Aorta (tissue), 5 donors: Measurements from ENCODE around the gene PATE4. TPM values are rescaled to one million over a fixed set of nuclear protein-coding genes. Genes with fewer than 3 reads are reported as not detected.

Experiments
- ATAC-seq: fragments of 200-7000 bp; cut with Tn5 transposase; one replicate; pipeline ENCODE4 v1.9.1; 2022; ENCODE audit warnings: moderate library complexity; ENCODE audit not compliant: low FRiP score
- DNase-seq, 2 donors: peaks; one replicate each; pipeline ENCODE4 v3.0.0-alpha.2; 2020
- H3K27ac ChIP-seq, 2 donors: one replicate each; pipeline ENCODE4 v1.5.1; 2013; ENCODE audit warnings: low read length in 2 of 2, mild to moderate bottlenecking in 2 of 2, moderate library complexity in 2 of 2, control low read depth in 1 of 2, inconsistent platforms in 1 of 2, low read depth in 1 of 2
- H3K27me3 ChIP-seq, 2 donors: one replicate each; pipeline ENCODE4 v1.6.1; 2013; ENCODE audit warnings: control low read depth in 1 of 2, low read length in 1 of 2, mild to moderate bottlenecking in 1 of 2, moderate library complexity in 1 of 2; ENCODE audit not compliant: insufficient read depth in 2 of 2, control insufficient read depth in 1 of 2
- H3K36me3 ChIP-seq, 2 donors: one replicate each; pipeline ENCODE4 v1.6.1; 2013; ENCODE audit warnings: control low read depth in 1 of 2, low read length in 1 of 2, mild to moderate bottlenecking in 1 of 2; ENCODE audit not compliant: insufficient read depth in 2 of 2, control insufficient read depth in 1 of 2
- H3K4me1 ChIP-seq, 2 donors: one replicate each; pipeline ENCODE4 v1.6.1; 2013; ENCODE audit warnings: low read length in 2 of 2, control low read depth in 1 of 2, mild to moderate bottlenecking in 1 of 2, moderate library complexity in 1 of 2; ENCODE audit not compliant: insufficient read depth in 2 of 2, control insufficient read depth in 1 of 2
- H3K4me3 ChIP-seq, 2 donors: one replicate each; pipeline ENCODE4 v1.5.1; 2013; ENCODE audit warnings: low read length in 2 of 2, control low read depth in 1 of 2, mild to moderate bottlenecking in 1 of 2
- H3K9me3 ChIP-seq: one replicate; pipeline ENCODE4 v1.6.1; 2013; ENCODE audit warnings: mild to moderate bottlenecking, low read length; ENCODE audit not compliant: control insufficient read depth
- whole genome bisulfite sequencing, 2 donors: extraction: QIAGEN DNeasy Blood & Tissue Kit; methylation state at CpG; one replicate each; pipeline ENCODE4 v1.1.7; 2013; 5-methylcytosine and 5-hydroxymethylcytosine counted together
- intact Hi-C, 2 donors: fragments of 100-400 bp; cut with DNase I; formaldehyde crosslinking; loops; one replicate each; pipeline versions ENCODE4 v1.14.2 to v1.15.0; 2022
- polyA plus RNA-seq, 2 donors: library from polyadenylated mRNA; stranded (reverse); fragments of 200-250 nt; gene quantifications; one replicate each; pipeline ENCODE4 v1.2.3, GENCODE V29; 2013
- total RNA-seq, 2 donors: library from RNA; stranded (reverse); fragmentation: NEBNext Ultra II Directional; extraction: Animal tissue kit (Norgen Biotek cat#: 25700); gene quantifications; one replicate each; pipeline ENCODE4 v1.2.1, GENCODE V29; 2021
- donor health status: healthy with polysubstance abuse.
- donor health status: Bipolar disorder and iron deficiency.
- donor health status: DM: no; HTN: no; CAD: no.
- donor health status: DM: no; HTN: no; CAD: no.
- donor health status: DM: yes; HTN: yes; CAD: no.

The PATE4 gene
- total and polyA plus RNA-seq, 4 donors: 0.50 TPM; not detected in 3

GRCh38 chr11:125873881-125874555 is 40.9 kb downstream of the PATE4 start:
- no peak for ATAC-seq
- Histone ChIP-seq H3K27me3 (no peaks in the 10 kb centered on the region), H3K36me3 (no peaks in the 10 kb centered on the region), H3K4me3 (no peak overlapping the region), H3K4me1 (no peaks in the 10 kb centered on the region), H3K9me3 (no peaks in the 10 kb centered on the region), H3K27ac (no peak overlapping the region)
- 72 to 79% methylated on average over 19 to 20 of the region's 20 CpGs for WGBS, 2 donors
- no peak for DNase-seq
- intact Hi-C loops: loop anchor here in 1 of 2 donors (5.0 to 10.0 kb wide), 2 partner anchors 152 to 439 kb away; no protein-coding TSS in a partner anchor

- ATAC-seq: peak; percentile 78
- intact Hi-C loops: loop anchor here in 1 of 2 donors (5.0 to 10.0 kb wide), 2 partner anchors 152 to 440 kb away; no protein-coding TSS in a partner anchor
- Histone ChIP-seq H3K9me3 (no peaks in the 10 kb centered on the region), H3K27ac (no peak overlapping the region), H3K4me1 (no peaks in the 10 kb centered on the region), H3K36me3 (no peaks in the 10 kb centered on the region), H3K27me3 (no peaks in the 10 kb centered on the region), H3K4me3 (no peak overlapping the region)
- 10 to 13% methylated on average over 8 of the region's 8 CpGs for WGBS, 2 donors
- peak in 1 of 2 donors; percentile 59 for DNase-seq
These were observed 41.5 kb downstream of the PATE4 start for GRCh38 chr11:125874556-125875124.

GRCh38 chr11:125881291-125881690 is 48.2 kb downstream of the PATE4 start:
- ATAC-seq: no peak

GRCh38 chr11:125883375-125883774 is 50.3 kb downstream of the PATE4 start:
- Histone ChIP-seq H3K27me3 (no peaks in the 10 kb centered on the region), H3K4me1 (no peaks in the 10 kb centered on the region), H3K27ac (no peak overlapping the region), H3K4me3 (no peak overlapping the region), H3K9me3 (no peaks in the 10 kb centered on the region), H3K36me3 (no peaks in the 10 kb centered on the region)
- intact Hi-C loops: loop anchor here (10.0 kb wide), 2 partner anchors 259 to 929 kb away; partner anchors contain the start of genes CHEK1 (in 2 of the 2) and CCDC15 (in 1 of the 2)
- ATAC-seq (no peak), DNase-seq (no peak)
- 82 to 90% methylated on average over 8 of the region's 8 CpGs for WGBS, 2 donors

More at GRCh38 chr11:125881291-125881690, 48.2 kb downstream of the PATE4 start:
- Histone ChIP-seq H3K4me1 (no peaks in the 10 kb centered on the region), H3K36me3 (no peaks in the 10 kb centered on the region), H3K4me3 (no peak overlapping the region), H3K27me3 (no peaks in the 10 kb centered on the region), H3K9me3 (no peaks in the 10 kb centered on the region), H3K27ac (no peak overlapping the region)
- no peak for DNase-seq
- 72 to 91% methylated on average over 1 of the region's 1 CpG for WGBS, 2 donors
- intact Hi-C loops: loop anchor here (10.0 kb wide), 2 partner anchors 256 to 926 kb away; partner anchors contain the start of genes CHEK1 (in 2 of the 2) and CCDC15 (in 1 of the 2)

GRCh38 chr11:125886997-125887372 is 53.9 kb downstream of the PATE4 start:
- 13 to 17% methylated on average over 24 of the region's 24 CpGs for WGBS, 2 donors
- intact Hi-C loops: loop anchor here (5.0 to 10.0 kb wide), 3 partner anchors 262 to 932 kb away; partner anchors contain the start of genes CHEK1 (in 2 of the 2) and CCDC15 (in 1 of the 2)
- Histone ChIP-seq H3K9me3 (no peaks in the 10 kb centered on the region), H3K4me3 (peak overlapping the region in 1 of 2 donors; percentile 24), H3K27me3 (no peaks in the 10 kb centered on the region), H3K36me3 (no peaks in the 10 kb centered on the region), H3K27ac (peak overlapping the region in 1 of 2 donors; percentile 26), H3K4me1 (no peaks in the 10 kb centered on the region)
- DNase-seq (peak; percentile 58 to 83), ATAC-seq (peak; percentile 68)

GRCh38 chr11:125887373-125888324 is 54.5 kb downstream of the PATE4 start, which contains the start of gene HYLS1:
TSS of gene HYLS1 (plus strand) at chr11:125887668. CDS start at chr11:125899369, 11,701 bp downstream.
- WGBS, 2 donors: 0% methylated on average over 87 to 91 of the region's 91 CpGs
- intact Hi-C loops: loop anchor here (5.0 to 10.0 kb wide), 3 partner anchors 263 to 933 kb away; partner anchors contain the start of genes CHEK1 (in 2 of the 2) and CCDC15 (in 1 of the 2)

More at GRCh38 chr11:125887373-125888324, 54.5 kb downstream of the PATE4 start, which contains the start of gene HYLS1:
- peak; percentile 99 for ATAC-seq
- Histone ChIP-seq H3K27me3 (no peaks in the 10 kb centered on the region), H3K36me3 (no peaks in the 10 kb centered on the region), H3K4me1 (no peaks in the 10 kb centered on the region), H3K27ac (peak within 1 kb of the TSS; percentile 15 to 86), H3K9me3 (no peaks in the 10 kb centered on the region), H3K4me3 (peak within 1 kb of the TSS; percentile 79 to 93)
- peak; percentile 96 to 98 for DNase-seq
